ENCODE measurements around the gene ITGB1BP1.

DNA sequence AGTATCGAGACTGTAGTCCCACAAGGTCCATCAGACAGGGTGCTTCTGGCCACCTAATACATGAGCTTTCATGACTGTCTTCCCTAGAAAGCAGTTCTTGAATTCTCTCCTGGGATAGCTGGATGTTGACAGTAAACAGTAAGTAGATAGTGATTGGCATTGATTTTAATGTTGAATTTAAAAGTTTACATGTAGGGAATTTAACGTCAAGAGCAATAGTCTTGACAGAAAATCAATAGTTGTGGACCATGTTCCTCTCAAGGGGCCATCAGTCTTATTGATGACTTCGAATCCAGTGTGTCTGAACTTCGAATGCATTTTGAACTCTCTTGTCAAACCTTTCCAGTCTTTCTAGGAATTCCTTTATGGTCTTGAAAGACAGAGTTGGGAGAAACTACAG is 63.9 kb downstream of the ITGB1BP1 start:
- TF ChIP-seq EZH2 (IDR thresholded peaks at IDR 0.05; ENCODE audit: borderline replicate concordance, control insufficient read depth, low read depth, low read length), result no peak
- TF ChIP-seq SP1 (IDR thresholded peaks at IDR 0.05; ENCODE audit: low read depth, low read length), result no peak
- TF ChIP-seq KLF5 (IDR thresholded peaks at IDR 0.05; ENCODE audit: partially characterized antibody), result no peak
- TF ChIP-seq POLR2A (IDR thresholded peaks at IDR 0.05; ENCODE audit: low read depth, low read length), result no peak
- TF ChIP-seq, protein P1, sequence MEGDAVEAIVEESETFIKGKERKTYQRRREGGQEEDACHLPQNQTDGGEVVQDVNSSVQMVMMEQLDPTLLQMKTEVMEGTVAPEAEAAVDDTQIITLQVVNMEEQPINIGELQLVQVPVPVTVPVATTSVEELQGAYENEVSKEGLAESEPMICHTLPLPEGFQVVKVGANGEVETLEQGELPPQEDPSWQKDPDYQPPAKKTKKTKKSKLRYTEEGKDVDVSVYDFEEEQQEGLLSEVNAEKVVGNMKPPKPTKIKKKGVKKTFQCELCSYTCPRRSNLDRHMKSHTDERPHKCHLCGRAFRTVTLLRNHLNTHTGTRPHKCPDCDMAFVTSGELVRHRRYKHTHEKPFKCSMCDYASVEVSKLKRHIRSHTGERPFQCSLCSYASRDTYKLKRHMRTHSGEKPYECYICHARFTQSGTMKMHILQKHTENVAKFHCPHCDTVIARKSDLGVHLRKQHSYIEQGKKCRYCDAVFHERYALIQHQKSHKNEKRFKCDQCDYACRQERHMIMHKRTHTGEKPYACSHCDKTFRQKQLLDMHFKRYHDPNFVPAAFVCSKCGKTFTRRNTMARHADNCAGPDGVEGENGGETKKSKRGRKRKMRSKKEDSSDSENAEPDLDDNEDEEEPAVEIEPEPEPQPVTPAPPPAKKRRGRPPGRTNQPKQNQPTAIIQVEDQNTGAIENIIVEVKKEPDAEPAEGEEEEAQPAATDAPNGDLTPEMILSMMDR (IDR thresholded peaks at IDR 0.05 in 2 of 3, conservative IDR thresholded peaks at IDR 0.05 in 1 of 3; ENCODE audit: control insufficient read depth in 2 of 3, extremely low read depth in 1 of 3, insufficient read depth in 1 of 3, low read depth in 3 of 3, low read length in 3 of 3), result no peak
- no peak for TF ChIP-seq ZNF207 (IDR thresholded peaks at IDR 0.05; ENCODE audit: borderline replicate concordance)

All from GM12878 (cell line).